Right ventricle myocardium inferior (tissue), 1 donor: ENCODE data around the gene HIVEP1. TPM values are rescaled to one million over a fixed set of nuclear protein-coding genes. Genes with fewer than 3 reads are reported as not detected.
"Not testable (repeated sequence)": the region's sequence is repeated elsewhere in the genome, so short reads cannot be mapped to it uniquely, and the experiment has no call there.

ENCODE experiments used
- ATAC-seq: fragments of 200-7000 bp; cut with Tn5 transposase; one replicate; pipeline ENCODE4 v1.9.1; 2020; ENCODE audit warnings: mild to moderate bottlenecking, moderate library complexity
- DNase-seq: peaks from one replicate; pipeline ENCODE4 v3.0.0; 2021; ENCODE audit errors: missing footprints
- intact Hi-C: fragments of 100-400 bp; cut with DNase I; formaldehyde crosslinking; loops from one replicate; pipeline ENCODE4 v1.11.0; 2022
- total RNA-seq: library from RNA; stranded (reverse); fragmentation: NEBNext Ultra II Directional; extraction: Animal tissue kit (Norgen Biotek cat#: 25700); gene quantifications from one replicate; pipeline ENCODE4 v1.2.1, GENCODE V29; 2021
- donor health status: DM: no; HTN: yes; CAD: no; lungs with severe emphysema.

Gene HIVEP1
- total RNA-seq, 1 donor from 2014 or later, result 8.3 TPM

DNA sequence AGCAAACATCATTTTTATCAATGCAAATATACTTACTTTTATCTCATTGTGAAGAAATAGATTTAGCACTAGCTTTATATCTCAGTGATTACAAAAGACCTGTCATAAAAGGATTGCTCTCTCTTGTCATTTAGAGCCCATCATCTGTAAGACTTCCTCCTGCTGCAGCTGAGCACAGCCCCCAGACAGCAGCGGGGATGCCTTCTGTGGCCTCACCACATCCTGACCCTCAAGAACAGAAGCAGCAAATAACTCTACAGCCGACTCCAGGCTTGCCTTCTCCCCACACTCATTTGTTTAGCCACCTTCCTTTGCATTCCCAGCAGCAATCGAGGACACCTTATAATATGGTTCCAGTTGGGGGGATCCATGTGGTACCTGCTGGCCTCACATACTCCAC, 151.0 kb downstream of the HIVEP1 start:
- ATAC-seq (no peak), DNase-seq (no peak)
- intact Hi-C loops, result no loop called here

DNA sequence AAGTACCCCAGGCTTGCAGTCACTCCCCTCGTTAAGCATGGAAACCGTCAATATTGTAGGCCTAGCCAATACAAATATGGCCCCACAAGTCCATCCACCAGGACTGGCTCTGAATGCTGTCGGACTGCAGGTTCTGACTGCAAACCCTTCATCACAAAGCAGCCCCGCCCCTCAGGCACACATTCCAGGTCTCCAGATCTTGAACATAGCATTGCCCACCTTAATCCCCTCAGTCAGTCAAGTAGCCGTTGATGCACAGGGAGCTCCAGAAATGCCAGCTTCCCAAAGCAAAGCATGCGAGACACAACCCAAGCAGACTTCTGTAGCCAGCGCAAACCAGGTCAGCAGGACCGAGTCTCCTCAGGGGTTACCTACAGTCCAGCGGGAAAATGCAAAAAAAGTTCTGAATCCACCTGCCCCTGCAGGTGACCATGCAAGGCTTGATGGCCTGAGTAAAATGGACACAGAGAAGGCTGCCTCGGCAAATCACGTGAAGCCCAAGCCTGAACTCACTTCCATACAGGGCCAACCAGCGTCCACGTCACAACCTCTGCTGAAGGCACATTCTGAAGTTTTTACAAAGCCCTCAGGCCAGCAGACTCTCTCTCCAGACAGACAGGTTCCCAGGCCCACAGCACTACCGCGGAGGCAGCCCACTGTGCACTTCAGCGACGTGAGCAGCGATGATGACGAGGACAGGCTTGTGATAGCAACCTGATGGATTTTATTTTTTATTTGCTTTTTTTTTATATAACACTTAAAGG, 151.8 kb downstream of the HIVEP1 start:
- intact Hi-C loops, result no loop called here
- DNase-seq, result peak; percentile 49
- no peak for ATAC-seq

DNA sequence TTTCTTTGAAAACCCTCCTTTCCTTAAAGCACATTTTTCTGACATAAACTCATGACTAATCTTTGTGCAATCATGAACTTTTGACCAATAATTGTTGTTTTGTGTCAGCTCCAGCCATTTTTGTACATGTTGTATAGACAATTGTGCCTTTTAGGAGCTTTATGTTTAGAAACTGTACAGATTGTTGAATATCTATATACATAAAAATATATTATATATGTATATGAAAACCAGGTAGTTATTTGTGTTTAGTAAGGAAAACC, 152.3 kb downstream of the HIVEP1 start:
- ATAC-seq (no peak), DNase-seq (no peak)
- intact Hi-C loops, result no loop called here

DNA sequence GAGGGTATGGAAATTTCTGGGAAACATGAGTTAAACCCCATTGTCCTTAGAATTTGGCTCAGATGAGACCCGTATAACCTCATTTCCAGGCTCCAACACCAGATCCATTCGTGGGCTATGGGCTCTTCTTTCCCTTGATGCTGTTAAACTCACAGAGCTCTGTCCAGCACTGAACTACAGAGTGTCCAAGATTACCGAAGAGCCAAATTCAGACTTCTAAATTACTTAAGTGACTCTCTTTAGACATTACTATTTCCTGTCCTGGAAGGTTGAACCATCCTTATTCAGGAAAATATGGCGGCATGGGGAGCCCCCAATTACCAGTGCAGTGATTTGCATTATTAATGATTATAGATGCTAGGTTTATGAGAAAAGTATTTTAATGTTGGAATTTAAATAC, 153.2 kb downstream of the HIVEP1 start:
- intact Hi-C loops, result no loop called here
- no peak for DNase-seq
- no peak for ATAC-seq

DNA sequence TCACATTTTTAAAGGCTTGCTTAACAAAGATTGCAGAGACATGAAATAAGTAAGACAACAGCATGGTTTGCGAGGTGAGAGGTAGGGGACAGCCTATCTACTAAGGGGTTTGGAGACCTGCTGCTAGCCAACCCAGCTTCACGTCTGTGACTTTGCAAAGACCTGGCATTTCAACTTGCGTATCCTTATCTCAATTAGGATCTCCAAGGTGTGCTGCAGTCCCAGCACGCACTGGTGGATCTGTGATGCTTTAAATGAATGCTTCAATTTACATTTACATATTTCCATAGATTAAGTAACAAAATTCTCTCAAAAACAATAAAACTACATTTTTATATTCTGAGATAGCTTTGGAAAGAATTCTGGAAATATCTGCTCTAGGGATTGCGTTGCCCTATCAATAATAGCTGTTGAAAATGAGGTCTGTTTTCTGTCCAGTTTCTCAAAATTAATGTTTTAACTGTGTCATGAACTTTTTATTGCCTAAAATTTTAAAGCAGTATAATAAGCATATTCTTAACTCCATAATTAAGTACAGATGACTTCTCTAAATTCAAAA, 153.7 kb downstream of the HIVEP1 start:
- DNase-seq (peak; percentile 28), ATAC-seq (no peak)
- intact Hi-C loops, result no loop called here

DNA sequence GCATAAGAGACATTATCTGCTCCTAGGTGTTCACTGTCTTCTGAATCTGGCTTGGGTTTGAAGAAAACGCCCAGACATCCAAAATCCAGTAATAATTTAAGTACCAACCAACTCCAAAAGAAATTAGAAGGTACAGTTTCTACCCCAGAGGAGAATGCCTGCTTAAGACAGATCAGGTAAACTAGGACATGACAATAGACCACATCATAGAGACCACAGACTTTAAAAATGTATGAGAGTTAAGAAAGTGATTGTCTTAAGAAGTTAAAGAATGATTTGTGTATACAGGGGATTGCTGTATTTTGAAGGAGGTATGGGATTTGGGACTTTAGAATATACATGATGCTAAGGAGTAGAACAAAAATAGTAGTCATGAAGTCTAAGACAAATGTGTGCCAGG, 157.3 kb downstream of the HIVEP1 start:
- ATAC-seq, result no peak
- DNase-seq, result no peak
- intact Hi-C loops, result no loop called here

DNA sequence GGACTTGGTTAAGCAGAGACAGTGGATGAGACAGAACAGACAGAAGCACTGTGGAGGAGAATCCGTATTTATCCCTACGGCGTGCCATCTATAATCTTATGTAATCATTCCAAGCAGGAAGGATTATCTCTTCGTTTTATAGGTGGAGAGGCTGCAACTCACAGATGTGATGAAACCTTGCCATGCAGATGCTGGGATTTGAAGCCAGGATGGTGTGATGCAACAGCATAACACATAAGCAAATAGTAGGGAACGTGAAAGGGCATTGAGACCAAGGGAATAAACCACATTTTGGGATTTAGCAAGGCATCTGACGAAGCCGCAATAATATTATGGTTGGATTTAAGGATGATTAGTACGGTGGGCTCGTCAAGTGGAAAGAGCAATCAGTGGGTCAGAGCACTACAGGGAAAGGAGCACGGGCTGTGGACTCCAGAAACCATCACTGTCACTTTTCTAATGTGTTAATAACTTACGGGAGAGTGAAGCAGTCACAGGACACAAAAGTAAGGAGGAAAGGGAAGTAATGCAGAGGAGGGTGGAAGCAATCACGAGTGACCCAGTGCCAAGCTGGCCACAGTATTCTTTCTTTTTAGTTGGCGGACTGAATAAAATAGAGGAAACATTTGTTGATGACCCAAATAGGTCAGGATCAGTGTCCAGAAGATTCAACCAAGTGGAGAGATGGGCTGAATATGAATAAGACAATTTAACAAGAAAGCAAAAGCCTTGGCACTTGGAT, 158.4 kb downstream of the HIVEP1 start:
- ATAC-seq (no peak), DNase-seq (no peak)
- intact Hi-C loops, result no loop called here

DNA sequence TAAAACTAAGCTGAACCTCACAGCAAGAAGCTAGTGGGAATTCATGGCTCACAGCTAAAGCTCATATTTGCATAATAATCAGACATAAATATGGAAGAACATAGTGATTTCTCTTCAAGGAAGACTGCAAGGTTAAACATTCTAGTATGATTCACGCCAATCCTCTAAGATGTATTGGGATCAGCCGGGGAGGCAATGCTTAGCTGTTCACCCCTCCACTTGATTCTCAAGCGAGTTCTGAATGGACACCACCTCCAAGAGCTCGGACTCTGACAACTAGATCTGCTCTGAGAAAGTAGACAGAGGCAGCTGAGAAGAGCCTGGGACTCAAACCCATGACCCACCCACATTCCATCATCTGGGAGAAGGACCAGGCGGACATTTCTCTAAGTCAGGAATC, 159.6 kb downstream of the HIVEP1 start:
- DNase-seq (no peak), ATAC-seq (no peak)
- intact Hi-C loops, result no loop called here

DNA sequence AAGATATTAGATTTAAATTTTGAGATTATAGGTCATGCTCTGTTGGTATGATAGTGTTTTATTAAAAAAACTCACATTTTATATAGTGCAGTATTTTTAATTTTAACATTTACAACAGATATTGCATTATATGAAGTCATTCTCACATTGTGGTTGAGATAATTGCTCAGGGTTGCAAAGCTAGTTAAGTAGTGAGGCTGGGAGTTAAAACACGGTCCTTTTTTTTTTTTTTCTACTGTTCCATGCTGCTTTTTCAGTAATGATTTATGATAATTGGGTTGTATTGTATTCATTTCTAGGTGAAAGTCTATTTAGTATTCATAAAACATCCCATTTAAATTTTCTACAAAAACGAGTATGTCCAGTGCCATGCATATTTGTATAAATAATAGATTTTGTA, 160.5 kb downstream of the HIVEP1 start:
- no peak for DNase-seq
- intact Hi-C loops, result no loop called here
- ATAC-seq, result no peak

DNA sequence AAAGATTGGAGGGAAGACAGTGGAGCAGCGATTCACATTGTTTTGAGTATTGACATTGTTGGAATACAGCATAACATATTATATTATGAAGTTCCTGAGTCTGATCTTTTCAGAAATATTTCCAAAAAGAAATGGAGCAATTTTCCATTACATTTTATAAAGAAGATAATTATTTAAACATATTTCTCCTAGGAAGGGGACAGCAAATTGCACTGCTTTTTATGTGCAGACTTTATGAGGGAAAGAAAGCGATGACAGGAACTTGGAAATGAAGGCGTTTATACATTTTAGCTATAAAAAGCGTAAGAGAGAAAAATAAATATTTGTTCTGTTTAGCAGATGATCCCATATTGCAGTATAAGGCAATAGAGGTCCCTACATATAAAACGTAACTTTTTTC, 161.1 kb downstream of the HIVEP1 start:
- intact Hi-C loops, result no loop called here
- no peak for ATAC-seq
- no peak for DNase-seq

DNA sequence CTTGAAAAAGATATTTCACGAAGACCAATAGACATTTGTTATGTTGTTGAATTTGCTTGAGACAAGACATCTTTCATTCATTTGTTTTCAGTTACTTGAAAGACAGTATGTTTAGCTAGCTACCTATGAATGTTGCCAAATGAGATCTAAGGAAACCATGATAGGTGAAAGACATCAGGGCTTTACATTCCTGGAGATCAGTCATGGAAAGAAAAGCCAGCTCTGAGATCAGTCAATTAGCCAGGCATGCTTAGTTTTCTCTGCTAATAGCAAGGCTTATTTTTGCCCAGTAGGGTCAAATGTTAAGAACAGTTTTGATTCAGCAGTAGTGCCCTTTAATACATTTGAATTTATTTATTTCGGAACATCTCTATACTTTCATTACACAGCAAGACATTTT, 161.5 kb downstream of the HIVEP1 start:
- ATAC-seq (no peak), DNase-seq (no peak)
- intact Hi-C loops, result no loop called here

DNA sequence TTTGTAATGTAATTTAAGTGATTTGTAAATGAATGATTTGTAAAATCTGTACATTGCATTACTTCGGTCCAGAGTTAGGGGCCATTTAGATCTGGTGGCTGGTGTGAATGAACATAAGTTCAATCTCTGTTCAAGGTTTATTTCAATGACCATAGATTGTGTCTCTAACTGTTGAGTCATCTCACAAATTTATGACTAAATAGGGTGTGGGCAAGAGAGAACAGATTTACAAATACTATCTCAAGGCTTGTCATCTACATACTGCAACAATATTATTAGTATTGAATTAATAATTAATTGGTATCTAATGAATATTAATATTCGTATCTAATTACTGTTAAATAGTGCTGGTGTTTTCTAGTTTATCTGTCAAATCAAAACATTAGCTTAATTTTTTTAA, 162.8 kb downstream of the HIVEP1 start:
- intact Hi-C loops, result no loop called here
- ATAC-seq, result no peak
- no peak for DNase-seq

DNA sequence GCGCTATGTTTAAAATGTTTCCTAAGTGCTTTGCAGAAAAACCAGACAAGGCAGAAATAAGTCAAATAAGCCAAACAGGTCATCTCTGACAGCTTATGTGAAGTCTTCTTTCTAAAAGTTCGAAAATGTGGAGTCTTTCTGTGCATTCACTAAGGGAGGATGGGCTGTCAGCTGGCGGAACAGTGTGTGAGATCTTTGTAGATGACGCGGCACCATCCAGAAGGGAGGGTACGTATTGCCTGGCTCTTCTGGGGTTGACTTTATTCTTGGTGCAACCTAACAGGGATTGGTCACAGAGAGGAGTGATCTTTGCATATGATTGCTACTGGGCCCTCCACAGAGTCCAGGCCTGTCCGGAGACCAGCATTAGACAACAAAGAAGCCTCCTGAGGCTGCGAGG, 163.5 kb downstream of the HIVEP1 start:
- DNase-seq, result no peak
- no peak for ATAC-seq
- intact Hi-C loops, result no loop called here

DNA sequence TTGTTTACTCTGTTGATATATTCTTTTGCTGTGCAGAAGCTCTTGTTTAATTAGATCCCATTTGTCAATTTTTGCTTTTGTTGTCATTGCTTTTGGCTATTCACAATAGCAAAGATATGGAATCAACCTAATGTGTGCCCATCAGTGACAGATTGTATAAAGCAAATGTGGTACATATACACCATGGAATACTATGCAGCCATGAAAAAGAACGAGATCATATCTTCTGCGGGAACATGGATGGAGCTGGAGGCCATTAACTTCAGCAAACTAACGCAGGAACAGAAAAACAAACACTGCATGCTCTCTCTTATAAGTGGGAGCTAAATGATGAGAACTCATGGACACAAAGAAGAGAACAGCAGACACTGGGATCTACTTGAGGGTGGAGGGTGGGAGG, 164.7 kb downstream of the HIVEP1 start:
- DNase-seq, ATAC-seq, intact Hi-C loops: not testable (repeated sequence)

DNA sequence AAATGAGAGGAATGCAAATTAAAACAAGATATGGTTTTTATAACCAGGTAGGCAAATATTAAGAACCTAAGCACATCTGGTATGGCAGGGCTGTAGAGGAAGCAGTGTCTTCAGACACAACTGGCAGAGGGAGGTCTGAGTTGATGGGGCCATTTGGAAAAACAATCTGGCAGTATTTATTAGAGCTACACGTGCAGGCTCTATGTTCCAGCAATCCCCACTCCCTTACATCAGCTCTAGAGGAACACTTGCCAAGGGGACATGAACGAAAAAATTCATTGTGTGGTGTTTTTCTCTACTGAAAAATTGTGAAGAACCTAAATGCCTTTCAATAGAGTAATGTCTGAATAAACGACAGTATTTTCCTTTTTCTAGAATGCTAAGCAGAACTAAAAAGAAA, 166.4 kb downstream of the HIVEP1 start:
- ATAC-seq, result no peak
- no peak for DNase-seq
- intact Hi-C loops, result no loop called here

DNA sequence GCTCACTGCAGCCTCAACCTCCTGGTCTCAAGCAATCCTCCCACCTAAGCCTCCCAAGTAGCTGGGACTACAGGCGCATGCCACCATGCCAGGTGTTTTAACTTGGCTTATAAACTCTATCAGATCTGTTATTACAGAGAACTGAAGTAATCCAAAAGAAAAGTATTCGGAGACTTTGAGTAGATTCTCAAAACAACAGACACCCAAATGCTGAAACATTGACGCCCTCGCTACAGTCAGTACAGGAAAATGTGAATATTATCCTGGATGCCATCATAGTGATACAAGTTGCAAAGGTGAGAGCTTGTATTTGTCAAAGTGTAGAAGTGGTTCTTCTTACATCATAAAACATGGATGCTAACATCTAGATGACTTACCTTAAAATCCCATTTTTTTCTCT, 169.4 kb downstream of the HIVEP1 start:
- DNase-seq, result no peak
- no peak for ATAC-seq
- intact Hi-C loops, result no loop called here

DNA sequence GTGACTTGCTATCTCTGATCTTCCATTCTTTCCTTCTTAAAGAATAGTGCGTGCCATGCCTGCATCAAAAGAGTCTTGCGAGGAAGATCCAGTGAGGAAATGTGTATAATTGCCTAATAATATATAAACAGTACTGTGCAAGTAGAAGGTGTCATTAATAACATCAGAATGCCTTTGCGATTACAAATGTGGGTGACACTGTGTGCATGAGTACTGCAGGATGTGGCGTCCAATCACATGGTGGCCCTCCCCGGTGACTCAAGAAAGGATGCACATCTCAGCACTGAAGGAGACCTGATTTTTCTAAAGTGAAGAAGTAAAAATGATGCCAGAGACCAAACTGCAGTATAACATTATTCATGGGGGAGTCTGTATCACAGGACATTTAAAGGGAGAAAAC, 170.6 kb downstream of the HIVEP1 start:
- no peak for ATAC-seq
- intact Hi-C loops, result no loop called here
- no peak for DNase-seq

DNA sequence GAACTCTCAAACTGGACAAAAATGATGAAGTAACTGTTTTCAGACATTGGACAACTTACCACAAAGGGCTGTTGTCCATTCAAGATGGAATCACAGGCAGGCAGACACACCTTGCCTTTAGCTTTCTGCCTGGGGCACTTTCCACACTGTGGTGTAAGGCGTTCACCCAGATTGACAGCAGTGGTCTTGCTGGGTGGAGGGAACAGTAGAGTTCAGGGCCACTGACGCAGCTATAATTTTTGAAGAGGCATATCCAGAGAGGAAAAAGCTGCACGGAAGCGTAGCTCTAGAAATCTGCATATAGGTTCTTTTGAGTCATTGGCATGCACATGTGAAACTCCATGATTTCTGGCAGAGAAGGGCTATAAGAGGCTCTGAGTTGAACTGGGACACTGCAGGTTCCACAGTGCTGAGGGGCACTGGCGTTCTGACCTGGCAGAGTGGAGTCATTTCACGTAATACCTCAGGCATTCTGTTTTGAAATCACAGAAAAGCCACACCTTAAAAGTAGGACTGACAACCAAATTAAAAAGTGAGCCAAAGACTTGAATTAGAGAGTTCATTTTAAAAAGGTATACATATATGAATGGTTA, 173.1 kb downstream of the HIVEP1 start:
- intact Hi-C loops, result no loop called here
- ATAC-seq (no peak), DNase-seq (no peak)

DNA sequence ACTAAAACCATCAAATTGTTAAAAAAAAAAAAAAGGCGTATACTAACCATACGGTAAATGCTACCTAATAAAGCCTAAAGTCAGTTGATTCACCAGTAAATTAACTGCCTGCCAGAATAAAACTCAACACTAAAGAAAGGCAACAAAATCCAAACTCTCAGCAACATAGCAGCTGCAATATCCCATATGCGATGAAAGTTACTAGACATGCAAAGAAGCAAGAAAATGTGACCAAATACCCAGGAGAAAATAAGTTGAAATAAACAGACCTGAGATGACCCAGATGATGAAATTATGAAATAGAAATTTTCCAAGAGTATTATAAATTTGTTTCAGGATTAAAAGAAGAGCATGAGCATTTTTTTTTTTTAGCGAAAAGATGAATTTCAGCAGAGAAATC, 174.4 kb downstream of the HIVEP1 start:
- DNase-seq (no peak), ATAC-seq (no peak)
- intact Hi-C loops, result no loop called here

DNA sequence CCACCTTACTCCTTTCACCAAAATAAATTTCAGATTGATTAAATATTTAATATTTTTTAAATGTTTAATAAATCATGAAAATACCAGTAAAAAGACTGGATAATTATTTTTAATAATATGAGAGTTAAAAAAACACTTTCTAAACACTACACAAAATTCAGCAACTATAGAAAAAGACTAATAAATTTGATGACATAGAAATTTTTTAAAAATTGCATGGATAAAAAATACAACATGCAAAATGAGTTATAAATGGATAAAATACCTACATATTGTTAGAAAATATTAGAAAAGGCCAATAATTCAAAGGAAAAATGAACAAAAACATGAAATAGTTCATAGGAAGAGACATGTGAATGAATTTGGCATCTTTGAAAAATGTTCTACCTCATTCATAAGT, 177.0 kb downstream of the HIVEP1 start:
- intact Hi-C loops, result no loop called here
- DNase-seq (no peak), ATAC-seq (no peak)
